Activated T-helper 9 cell treated with anti-CD3 and anti-CD28 coated beads, Interleukin-2, amount 50 U/mL, for 16 hours (primary cell): ENCODE data around the gene CYP46A1.

Experiments used
- DNase-seq: peaks from one replicate; pipeline ENCODE4 v3.0.0-alpha.2; 2020; ENCODE audit warnings: low read depth

CYP46A1 gene

GRCh38 chr14:99674064-99674650, 9.9 kb upstream of the CYP46A1 start:
- DNase-seq, result no peak

- no peak for DNase-seq
Measured at GRCh38 chr14:99674776-99675381, 9.2 kb upstream of the CYP46A1 start.

- DNase-seq, result no peak
Measured at GRCh38 chr14:99675382-99675835, 8.7 kb upstream of the CYP46A1 start.

- DNase-seq, result no peak
Measured at GRCh38 chr14:99675951-99676350, 8.1 kb upstream of the CYP46A1 start.

- DNase-seq, result no peak
Measured at GRCh38 chr14:99676657-99677056, 7.4 kb upstream of the CYP46A1 start.

GRCh38 chr14:99677231-99678140, 6.6 kb upstream of the CYP46A1 start:
- no peak for DNase-seq

GRCh38 chr14:99678198-99678597, 5.9 kb upstream of the CYP46A1 start:
- DNase-seq, result no peak

- no peak for DNase-seq
Measured at GRCh38 chr14:99679111-99679510, 5.0 kb upstream of the CYP46A1 start.

GRCh38 chr14:99679543-99679942, 4.6 kb upstream of the CYP46A1 start:
- no peak for DNase-seq

GRCh38 chr14:99679996-99680395, 4.1 kb upstream of the CYP46A1 start:
- no peak for DNase-seq

GRCh38 chr14:99681101-99681831, 2.8 kb upstream of the CYP46A1 start:
- DNase-seq, result no peak

- no peak for DNase-seq
Measured at GRCh38 chr14:99681832-99682148, 2.3 kb upstream of the CYP46A1 start.

- peak; percentile 82 for DNase-seq
Measured at GRCh38 chr14:99682809-99683618, 1.1 kb upstream of the CYP46A1 start.

- DNase-seq, result no peak
Measured at GRCh38 chr14:99684410-99684934, 374 bp downstream of the CYP46A1 start.

GRCh38 chr14:99685151-99685591, 1.1 kb downstream of the CYP46A1 start:
- no peak for DNase-seq

GRCh38 chr14:99685596-99685995, 1.5 kb downstream of the CYP46A1 start:
- no peak for DNase-seq

- no peak for DNase-seq
Measured at GRCh38 chr14:99686557-99687283, 2.6 kb downstream of the CYP46A1 start.

GRCh38 chr14:99687284-99688209, 3.4 kb downstream of the CYP46A1 start:
- DNase-seq, result no peak

GRCh38 chr14:99688210-99688581, 4.1 kb downstream of the CYP46A1 start:
- no peak for DNase-seq

GRCh38 chr14:99688629-99689028, 4.5 kb downstream of the CYP46A1 start:
- no peak for DNase-seq
